Occipital lobe (tissue), 2 donors: ENCODE results near the gene PCDHB13. TPM values are rescaled to one million over a fixed set of nuclear protein-coding genes. Genes with fewer than 3 reads are reported as not detected.
"Not testable (repeated sequence)": the region's sequence is repeated elsewhere in the genome, so short reads cannot be mapped to it uniquely, and the experiment has no call there.

Source experiments
- DNase-seq: peaks from one replicate; lab custom pipeline; 2025; lab: John Stamatoyannopoulos, UW
- total RNA-seq: library from RNA; depleted of rRNA; stranded (reverse); fragments of >200 nt; gene quantifications from one replicate; pipeline ENCODE4 v1.2.3, GENCODE V29; 2014

Gene PCDHB13
- total RNA-seq, 1 donor from 2014 or later, result 9.2 TPM

- not testable (repeated sequence) for DNase-seq
Measured at GRCh38 chr5:141201646-141202045, 12.1 kb upstream of the PCDHB13 start.

DNA sequence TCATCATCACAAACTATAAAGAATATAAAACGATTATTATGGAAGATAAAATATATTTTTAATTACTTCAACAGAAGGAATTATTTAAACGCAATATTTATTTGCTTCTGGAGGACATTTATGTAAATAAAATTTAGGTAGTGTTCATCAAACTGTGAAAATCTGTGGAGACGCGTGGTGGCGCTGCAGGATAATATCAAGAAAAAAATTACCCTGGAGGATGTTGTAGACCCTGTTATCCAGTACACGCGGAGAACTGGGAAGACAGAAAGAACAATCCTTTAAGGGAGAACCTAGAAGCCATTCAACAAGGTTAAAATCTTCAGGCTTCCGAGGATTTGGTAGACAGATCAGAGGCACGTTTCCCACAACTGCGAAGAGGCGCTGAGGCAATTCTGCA, 5.2 kb upstream of the PCDHB13 start, which contains the start of gene PCDHB12:
TSS of gene PCDHB12 (plus strand) at position 242 of the 400 bp plus-strand sequence. CDS start 189 bp downstream, outside the sequence.
- no peak for DNase-seq

GRCh38 chr5:141210281-141210680, 3.4 kb upstream of the PCDHB13 start:
- DNase-seq, result not testable (repeated sequence)

DNA sequence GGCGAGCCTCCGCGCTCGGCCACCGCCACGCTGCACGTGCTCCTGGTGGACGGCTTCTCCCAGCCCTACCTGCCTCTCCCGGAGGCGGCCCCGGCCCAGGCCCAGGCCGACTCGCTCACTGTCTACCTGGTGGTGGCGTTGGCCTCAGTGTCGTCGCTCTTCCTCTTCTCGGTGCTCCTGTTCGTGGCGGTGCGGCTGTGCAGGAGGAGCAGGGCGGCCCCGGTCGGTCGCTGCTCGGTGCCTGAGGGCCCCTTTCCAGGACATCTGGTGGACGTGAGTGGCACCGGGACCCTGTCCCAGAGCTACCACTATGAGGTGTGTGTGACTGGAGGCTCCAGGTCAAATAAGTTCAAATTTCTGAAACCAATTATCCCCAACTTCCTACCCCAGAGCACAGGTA, 2.9 kb upstream of the PCDHB13 start:
- not testable (repeated sequence) for DNase-seq

GRCh38 chr5:141214583-141214982, 864 bp downstream of the PCDHB13 start:
- not testable (repeated sequence) for DNase-seq

DNA sequence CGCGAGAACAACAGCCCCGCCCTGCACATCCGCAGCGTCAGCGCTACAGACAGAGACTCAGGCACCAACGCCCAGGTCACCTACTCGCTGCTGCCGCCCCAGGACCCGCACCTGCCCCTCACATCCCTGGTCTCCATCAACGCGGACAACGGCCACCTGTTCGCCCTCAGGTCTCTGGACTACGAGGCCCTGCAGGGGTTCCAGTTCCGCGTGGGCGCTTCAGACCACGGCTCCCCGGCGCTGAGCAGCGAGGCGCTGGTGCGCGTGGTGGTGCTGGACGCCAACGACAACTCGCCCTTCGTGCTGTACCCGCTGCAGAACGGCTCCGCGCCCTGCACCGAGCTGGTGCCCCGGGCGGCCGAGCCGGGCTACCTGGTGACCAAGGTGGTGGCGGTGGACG, 1.8 kb downstream of the PCDHB13 start:
- DNase-seq, result not testable (repeated sequence)

DNA sequence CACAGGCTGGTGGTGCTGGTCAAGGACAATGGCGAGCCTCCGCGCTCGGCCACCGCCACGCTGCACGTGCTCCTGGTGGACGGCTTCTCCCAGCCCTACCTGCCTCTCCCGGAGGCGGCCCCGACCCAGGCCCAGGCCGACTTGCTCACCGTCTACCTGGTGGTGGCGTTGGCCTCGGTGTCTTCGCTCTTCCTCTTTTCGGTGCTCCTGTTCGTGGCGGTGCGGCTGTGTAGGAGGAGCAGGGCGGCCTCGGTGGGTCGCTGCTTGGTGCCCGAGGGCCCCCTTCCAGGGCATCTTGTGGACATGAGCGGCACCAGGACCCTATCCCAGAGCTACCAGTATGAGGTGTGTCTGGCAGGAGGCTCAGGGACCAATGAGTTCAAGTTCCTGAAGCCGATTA, 2.3 kb downstream of the PCDHB13 start:
- not testable (repeated sequence) for DNase-seq

DNA sequence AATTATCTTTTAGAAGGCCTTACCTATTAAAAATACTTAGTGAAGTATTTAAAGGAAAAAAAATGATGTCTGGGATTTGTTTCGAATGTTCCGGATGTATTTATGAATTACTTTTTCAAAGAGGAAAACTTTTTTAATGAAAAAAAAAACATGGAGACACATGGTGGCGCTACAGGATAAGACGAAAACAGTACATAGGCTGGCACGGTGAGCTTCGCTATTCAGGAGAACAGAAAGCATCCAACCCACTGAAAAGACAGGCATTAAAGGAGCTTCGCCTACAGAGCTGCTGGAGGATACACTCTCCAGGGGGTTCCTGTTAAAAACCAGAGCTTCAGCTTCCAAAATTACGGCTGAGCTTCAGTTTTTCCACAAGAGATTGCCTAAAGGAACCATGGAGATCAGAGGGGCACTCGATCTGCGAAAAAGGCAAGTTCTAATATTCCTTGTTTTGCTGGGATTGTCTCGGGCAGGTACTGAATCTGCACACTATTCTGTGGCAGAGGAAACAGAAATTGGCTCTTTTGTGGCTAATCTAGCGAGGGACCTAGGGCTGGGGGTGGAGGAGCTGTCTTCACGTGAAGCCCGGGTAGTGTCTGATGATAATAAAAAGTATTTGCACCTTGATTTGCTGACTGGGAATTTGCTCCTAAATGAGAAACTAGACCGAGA, 9.5 kb downstream of the PCDHB13 start, which contains the start of gene PCDHB14:
TSS of gene PCDHB14 (plus strand) at position 232 of the 672 bp plus-strand sequence. CDS start at position 395, 163 bp downstream.
- no peak for DNase-seq

- DNase-seq, result not testable (repeated sequence)
Measured at GRCh38 chr5:141224844-141225243, 11.1 kb downstream of the PCDHB13 start.

- DNase-seq, result not testable (repeated sequence)
Measured at GRCh38 chr5:141225421-141225820, 11.7 kb downstream of the PCDHB13 start.

- DNase-seq, result no peak
Measured at GRCh38 chr5:141234109-141234667, 20.5 kb downstream of the PCDHB13 start.

- not testable (repeated sequence) for DNase-seq
Measured at GRCh38 chr5:141235922-141236321, 22.2 kb downstream of the PCDHB13 start.

DNA sequence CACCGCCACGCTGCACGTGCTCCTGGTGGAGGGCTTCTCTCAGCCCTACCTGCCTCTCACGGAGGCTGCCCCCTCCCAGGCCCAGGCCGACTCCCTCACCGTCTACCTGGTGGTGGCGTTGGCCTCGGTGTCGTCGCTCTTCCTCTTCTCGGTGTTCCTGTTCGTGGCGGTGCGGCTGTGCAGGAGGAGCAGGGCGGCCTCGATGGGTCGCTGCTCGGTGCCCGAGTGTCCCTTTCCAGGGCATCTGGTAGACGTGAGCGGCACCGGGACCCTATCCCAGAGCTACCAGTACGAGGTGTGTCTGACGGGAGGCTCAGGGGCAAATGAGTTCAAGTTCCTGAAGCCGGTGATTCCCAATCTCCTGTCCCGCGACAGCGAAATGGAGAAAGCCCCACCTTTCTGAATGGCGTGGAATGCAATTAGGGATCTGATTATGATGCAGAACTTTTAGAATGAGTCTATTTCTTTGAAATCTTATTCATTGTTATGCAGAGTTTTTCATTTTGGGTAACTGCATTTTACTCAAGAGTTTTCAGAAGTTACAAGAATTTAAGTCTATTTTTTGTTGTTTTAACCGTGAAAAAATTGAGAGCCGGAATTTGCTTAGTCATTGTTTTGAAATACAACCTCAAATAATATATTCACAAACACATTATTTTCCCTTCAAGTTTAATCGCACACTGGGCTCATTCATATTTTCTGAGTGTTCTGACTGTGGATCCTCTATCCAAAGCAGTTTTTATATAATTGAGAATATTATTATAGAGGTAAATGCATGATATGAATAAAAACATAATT, 23.0 kb downstream of the PCDHB13 start:
- no peak for DNase-seq

DNA sequence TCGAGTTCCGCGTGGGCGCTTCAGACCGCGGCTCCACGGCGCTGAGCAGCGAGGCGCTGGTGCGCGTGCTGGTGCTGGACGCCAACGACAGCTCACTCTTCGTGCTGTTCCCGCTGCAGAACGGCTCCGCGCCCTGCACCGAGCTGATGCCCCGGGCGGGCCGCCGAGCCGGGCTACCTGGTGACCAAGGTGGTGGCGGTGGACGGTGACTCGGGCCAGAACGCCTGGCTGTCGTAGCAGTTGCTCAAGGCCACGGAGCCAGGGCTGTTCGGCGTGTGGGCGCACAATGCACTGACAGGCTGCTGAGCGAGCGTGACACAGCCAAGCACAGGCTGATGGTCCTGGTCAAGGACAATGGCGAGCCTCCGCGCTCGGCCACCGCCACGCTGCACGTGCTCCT, 27.8 kb downstream of the PCDHB13 start:
- DNase-seq, result no peak

DNA sequence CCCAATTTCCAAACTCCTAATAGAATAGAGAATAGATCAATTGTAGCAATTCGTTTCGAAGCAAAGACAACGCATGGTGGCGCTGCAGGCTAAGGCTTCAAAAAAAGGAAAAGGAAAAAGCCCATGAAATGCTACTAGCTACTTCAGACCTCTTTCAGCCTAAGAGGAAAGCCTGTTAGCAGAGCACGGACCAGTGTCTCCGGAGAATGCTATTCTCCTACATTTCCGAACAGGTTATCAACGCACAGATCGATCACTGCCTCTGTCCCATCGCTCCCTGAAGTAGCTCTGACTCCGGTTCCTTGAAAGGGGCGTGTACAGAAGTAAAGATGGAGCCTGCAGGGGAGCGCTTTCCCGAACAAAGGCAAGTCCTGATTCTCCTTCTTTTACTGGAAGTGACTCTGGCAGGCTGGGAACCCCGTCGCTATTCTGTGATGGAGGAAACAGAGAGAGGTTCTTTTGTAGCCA, 31.6 kb downstream of the PCDHB13 start, which contains the start of gene PCDHB15:
TSS of gene PCDHB15 (plus strand) at position 146 of the 468 bp plus-strand sequence. CDS start at position 330, 184 bp downstream.
- no peak for DNase-seq

GRCh38 chr5:141246971-141247370, 33.3 kb downstream of the PCDHB13 start:
- not testable (repeated sequence) for DNase-seq

GRCh38 chr5:141247434-141247833, 33.7 kb downstream of the PCDHB13 start:
- DNase-seq, result not testable (repeated sequence)

GRCh38 chr5:141250576-141250975, 36.9 kb downstream of the PCDHB13 start:
- no peak for DNase-seq

DNA sequence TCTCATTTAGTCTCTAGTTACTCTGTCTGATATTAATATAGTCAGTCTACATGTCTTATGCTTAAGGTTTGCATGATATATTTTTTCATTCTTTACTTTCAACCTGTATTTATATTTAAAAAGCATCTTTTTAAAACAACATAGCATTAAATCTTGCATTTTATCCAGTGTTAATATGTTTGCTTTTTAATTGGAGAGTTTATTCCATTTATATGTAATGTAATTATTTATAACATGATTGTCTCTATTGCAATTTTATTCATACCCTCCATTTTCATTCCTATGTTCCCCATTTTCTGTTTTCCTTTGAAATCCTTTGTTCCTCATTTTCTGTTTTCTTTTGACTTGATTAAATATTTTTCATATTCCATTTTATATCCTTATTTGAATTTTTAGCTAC, 44.7 kb downstream of the PCDHB13 start:
- DNase-seq, result no peak

DNA sequence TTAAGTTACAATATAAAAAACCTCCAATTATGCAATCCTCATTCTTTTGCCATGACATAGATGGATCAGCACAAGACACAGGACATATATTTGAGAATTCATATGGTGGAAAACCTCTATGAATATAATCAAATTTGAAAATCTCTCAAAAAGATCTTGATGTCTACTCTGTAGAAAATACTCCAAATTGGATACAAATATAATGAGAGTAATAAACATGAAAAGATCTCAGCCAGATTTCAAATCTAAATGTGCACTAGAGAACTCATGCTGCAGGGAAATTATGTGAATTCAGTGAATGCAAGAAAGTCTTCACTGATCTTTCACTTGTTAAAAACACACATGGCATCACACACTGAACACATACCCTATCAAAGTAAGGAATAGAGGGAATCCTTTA, 45.2 kb downstream of the PCDHB13 start:
- no peak for DNase-seq

DNA sequence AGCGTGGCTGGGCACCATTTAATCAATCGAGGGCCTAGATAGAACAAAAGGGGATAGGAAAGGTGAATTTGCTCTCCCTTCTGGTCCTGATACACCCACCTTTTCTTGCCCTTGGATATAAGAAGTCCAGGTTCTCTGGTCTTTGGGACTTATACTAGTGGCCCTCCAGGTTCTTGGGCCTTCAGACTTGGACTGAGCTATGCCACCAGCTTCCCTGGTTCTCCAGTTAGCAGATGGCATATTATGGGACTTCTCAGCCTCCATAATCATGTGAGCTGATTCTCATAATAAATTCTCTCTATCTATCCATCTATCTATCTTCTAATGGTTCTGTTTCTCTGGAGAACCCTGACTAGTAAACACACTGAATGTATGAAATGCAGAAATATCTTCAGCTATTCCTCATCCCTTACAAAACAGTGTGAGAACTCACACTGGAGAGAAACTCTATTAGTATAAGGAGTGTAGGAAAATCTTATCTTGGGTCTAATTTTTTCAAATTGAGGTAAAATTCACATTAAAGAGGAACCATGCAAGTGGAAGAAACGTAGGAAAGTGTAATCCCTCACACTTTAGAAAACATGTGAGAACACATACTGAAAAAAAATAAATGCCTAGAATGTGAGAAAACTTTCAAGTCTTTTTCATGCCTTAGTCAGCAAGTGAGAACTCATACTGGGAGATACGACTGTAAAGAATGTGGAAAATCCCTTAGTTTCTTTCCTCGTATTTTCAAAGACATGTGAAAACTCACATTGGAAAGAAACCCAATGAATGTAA, 46.9 kb downstream of the PCDHB13 start:
- no peak for DNase-seq
